HFF-Myc (cell line): Measurements from ENCODE around the gene SETBP1.

Experiments used
- DNase-seq: peaks from one replicate; pipeline ENCODE4 v3.0.0-alpha.2; 2011; ENCODE audit warnings: low read depth; ENCODE audit errors: extremely low read depth
- H3K4me3 ChIP-seq: replicated peaks from 2 replicates; pipeline ENCODE4 v1.5.1; 2011; ENCODE audit warnings: low read depth, mild to moderate bottlenecking, control low read depth, low read length
- TF ChIP-seq, protein P1 (sequence below): IDR thresholded peaks from 2 replicates; pipeline ENCODE4 v1.5.1; 2012; ENCODE audit warnings: mild to moderate bottlenecking, low read depth, low read length, control low read depth; ENCODE audit errors: missing control alignments

SETBP1 gene

DNA sequence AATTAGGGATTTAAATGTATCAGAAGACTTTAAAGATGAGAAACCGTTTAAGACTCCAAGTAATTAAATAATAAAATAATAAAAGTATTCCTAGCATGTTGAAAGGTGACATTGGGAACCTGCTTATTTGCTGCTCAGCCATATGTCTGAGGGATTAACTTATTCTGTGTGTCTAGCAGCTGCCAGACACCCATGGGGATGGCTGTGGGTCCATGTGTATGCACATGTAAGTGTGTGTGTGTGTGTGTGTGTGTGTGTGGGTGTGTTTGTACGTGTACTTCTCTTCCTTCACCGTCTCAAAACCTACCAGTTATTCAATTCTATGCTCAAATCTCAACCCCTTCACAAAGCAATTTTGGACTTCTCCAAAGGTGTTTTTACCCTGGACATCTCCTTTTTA is 124.5 kb downstream of the SETBP1 start:
- TF ChIP-seq, protein P1, sequence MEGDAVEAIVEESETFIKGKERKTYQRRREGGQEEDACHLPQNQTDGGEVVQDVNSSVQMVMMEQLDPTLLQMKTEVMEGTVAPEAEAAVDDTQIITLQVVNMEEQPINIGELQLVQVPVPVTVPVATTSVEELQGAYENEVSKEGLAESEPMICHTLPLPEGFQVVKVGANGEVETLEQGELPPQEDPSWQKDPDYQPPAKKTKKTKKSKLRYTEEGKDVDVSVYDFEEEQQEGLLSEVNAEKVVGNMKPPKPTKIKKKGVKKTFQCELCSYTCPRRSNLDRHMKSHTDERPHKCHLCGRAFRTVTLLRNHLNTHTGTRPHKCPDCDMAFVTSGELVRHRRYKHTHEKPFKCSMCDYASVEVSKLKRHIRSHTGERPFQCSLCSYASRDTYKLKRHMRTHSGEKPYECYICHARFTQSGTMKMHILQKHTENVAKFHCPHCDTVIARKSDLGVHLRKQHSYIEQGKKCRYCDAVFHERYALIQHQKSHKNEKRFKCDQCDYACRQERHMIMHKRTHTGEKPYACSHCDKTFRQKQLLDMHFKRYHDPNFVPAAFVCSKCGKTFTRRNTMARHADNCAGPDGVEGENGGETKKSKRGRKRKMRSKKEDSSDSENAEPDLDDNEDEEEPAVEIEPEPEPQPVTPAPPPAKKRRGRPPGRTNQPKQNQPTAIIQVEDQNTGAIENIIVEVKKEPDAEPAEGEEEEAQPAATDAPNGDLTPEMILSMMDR = no peak
- no peak for DNase-seq
- H3K4me3 ChIP-seq = no peak overlapping the region

DNA sequence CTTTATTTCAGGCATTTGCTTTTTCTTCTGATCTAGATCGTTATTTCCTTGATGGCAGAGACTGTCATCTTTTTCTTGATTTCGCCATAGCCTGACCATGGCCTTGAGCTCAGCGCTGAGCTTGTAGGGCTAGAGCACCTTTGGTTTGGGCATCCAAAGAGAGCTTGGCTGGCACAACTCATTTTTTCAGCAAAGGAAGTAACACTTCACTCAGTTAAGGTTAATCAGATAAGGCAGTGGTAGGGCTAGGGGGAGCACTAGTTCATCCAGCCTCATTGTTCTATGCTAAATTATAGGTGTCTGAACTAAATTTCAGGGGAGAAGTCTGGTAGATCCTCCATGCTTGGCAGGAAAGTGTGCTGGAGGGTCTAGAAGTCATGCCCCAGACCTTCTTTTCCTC is 125.0 kb downstream of the SETBP1 start:
- TF ChIP-seq, protein P1 = no peak
- H3K4me3 ChIP-seq = no peak overlapping the region
- no peak for DNase-seq

DNA sequence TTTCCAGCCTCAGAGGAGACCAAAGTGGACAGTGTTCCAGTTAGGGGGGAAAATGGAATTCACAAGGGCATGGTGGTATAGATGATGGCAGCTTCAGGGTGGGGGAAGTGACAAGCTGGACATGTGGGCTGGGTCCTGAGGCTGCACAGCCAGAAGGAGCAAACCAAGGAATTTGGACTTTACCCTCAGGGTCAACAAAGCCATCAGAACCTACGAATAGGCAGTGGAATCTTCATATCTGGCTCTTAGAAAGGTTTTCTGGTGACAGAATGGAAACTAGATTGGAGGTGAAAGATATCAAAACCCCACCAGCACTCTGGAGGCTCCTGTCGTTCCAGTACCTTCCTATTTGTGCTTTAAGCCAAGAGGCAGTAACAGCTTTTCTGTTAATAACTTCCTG is 127.1 kb downstream of the SETBP1 start:
- no peak for DNase-seq
- TF ChIP-seq, protein P1 = no peak
- H3K4me3 ChIP-seq = no peak overlapping the region

DNA sequence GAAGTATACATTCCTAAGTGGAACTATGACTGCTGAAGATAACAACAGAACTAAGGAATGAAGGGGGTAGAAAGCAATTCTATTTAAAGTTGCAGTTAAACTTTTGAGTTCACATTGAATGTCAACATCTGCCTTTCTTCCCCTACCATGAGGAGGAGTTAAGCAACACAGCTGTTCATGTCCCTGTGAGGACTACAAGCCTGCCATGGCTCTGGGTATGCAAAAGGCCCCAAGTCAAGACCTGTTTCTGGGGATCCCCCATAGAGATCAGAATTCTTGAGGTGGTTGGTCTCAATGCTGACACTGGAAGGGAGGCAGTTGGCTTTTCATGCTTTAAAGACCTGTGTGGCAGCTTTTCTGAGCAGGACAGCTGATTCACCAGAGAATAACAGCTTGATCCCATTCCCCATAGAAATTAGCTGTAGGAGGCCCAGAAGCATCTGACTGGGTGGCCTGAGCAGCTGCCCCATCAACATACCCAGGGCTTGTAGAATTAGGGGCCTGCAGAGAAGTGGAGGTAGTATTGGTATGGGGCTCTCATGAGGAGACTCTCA is 131.0 kb downstream of the SETBP1 start:
- TF ChIP-seq, protein P1 = no peak
- H3K4me3 ChIP-seq = no peak overlapping the region
- no peak for DNase-seq

DNA sequence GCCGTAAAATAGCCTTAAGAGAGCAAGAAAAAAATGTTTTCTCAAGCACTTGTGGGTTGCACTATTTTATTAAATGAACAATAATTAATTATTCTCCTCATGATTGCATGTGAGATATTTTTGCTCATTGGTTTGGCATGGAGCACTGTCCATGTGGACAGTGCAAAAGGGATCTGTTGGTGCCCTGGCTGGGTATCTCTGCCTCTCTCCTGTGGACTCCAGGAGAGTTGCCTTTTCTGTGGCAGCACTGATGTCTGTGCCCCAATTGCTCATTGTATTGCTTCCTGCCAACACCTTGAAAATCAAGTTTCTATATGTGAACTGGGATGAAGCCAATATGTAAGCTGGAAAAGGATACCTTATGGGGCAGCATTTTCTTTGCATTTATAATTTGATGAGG is 131.7 kb downstream of the SETBP1 start:
- TF ChIP-seq, protein P1 = no peak
- H3K4me3 ChIP-seq = no peak overlapping the region
- DNase-seq = no peak

DNA sequence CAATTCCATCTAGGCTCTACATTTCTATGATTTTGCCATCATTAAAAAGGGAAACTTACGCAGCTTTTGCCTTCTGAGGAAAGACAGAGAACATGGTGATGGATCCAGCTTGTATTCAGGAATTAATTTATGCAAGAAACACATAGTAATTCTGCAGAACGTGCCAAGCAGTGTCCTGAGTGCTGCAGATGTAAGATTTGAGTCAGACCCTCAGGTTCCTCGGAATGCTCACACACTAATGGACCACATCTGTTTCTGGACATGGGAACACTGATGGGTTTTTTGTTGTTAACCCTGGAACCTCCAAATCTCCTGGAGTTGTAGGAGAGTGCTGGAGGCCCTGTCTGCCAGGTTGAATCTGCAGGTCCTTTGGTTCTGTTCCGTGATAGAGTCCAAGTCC is 132.9 kb downstream of the SETBP1 start:
- TF ChIP-seq, protein P1 = no peak
- no peak overlapping the region for H3K4me3 ChIP-seq
- DNase-seq = no peak

DNA sequence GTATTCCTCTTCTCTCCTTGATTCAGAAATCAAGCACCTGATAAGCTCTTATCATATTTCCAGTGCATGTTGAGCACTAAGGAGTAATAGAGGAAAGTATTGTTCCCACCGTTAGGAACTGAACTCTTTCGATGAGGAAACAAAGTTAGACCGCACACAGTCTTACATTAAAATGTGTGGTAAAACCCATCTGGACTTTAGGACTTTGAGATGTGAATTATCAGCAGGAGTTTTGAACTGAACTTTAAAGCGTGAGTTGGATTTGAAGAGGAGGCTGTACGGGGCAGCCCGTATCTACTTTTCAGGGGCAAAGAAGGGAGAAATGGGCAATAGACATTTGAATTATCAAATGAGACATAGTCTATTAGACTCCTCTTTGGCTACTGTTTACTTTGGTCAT is 134.4 kb downstream of the SETBP1 start:
- no peak overlapping the region for H3K4me3 ChIP-seq
- TF ChIP-seq, protein P1 = no peak
- DNase-seq = no peak
